NCI-H1436 treated with DMSO at 0.1 percent for 48 hours (cell line): ENCODE data around the gene ZNF786.
"Not testable (repeated sequence)": the region's sequence is repeated elsewhere in the genome, so short reads cannot be mapped to it uniquely, and the experiment has no call there.

ENCODE experiments used
- DNase-seq: peaks from one replicate; lab custom pipeline; 2025; lab: John Stamatoyannopoulos, UW

ZNF786 gene, protein sequence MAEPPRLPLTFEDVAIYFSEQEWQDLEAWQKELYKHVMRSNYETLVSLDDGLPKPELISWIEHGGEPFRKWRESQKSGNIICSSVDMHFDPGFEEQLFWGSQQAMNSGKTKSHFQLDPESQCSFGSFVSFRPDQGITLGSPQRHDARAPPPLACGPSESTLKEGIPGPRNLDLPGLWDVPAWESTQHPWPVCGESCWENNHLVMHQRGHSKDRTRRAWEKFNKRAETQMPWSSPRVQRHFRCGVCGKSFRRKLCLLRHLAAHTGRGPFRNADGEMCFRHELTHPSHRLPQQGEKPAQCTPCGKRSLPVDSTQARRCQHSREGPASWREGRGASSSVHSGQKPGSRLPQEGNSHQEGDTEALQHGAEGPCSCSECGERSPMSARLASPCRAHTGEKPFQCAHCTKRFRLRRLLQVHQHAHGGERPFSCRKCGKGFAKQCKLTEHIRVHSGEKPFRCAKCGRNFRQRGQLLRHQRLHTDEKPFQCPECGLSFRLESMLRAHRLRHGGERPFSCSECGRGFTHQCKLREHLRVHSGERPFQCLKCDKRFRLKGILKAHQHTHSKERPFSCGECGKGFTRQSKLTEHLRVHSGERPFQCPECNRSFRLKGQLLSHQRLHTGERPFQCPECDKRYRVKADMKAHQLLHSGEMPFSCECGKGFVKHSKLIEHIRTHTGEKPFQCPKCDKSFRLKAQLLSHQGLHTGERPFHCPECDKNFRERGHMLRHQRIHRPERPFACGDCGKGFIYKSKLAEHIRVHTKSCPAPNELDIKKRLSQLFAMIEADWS

DNA sequence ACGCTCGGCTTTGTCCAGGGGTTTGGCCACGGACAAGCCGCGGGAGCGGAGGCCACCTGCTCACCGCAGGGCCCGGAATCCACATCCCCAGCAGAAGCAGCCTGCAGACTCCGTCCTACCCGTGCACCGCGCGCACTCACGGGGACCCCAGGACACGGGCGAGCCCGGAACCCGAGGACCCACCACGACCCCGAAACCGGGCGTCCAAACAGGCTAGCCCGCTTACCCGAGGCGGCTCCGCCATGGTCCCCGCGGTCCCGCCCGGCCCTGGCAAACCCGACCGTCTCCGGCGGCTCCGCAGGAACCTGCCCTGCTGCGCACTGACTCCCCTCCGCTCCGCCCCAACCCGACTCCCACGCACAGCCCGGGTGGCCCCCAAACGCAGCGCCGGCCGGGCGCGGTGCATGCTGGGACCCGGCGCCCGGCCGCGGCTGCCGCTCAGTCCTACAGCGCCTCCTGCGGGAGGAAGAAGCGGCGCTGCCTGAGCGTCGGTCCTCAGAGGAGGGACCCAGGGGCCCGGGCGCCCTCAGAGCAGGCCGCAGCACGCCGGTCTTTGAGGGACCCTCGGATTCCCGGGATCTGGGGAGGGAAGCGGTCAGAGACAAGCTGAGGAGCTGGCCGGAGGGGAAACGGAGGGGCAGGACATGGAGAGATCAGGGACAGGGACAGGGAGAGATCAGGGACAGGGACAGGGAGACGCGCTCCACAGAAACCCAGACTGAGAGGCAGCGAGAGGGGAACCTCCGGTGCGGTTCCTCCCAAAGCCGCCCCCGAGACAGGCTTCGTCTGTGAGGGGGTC, at the start of gene ZNF786:
TSS of gene ZNF786 (minus strand) at position 322 of the 799 bp plus-strand sequence. CDS start at position 244, 78 bp downstream.
- peak; percentile 37 for DNase-seq

DNA sequence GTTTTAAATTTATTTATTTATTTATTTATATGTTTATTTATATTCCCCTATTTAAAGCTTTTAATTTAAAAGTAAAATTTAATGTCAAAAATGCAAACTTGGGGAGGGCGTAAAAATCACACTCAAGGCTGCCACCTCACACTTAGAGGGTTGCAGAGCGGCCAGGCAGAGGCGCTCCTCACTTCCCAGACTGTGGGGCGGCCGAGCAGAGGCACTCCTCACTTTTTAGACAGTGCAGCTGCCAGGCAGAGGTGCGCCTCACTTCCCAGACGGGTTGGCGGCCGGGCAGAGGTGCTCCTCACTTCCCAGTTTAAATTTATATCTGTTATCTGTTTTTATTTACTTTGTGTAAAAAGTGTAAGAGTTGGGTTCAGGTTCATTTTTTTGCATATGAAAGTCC, 45.6 kb upstream of the ZNF786 start:
- no peak for DNase-seq

DNA sequence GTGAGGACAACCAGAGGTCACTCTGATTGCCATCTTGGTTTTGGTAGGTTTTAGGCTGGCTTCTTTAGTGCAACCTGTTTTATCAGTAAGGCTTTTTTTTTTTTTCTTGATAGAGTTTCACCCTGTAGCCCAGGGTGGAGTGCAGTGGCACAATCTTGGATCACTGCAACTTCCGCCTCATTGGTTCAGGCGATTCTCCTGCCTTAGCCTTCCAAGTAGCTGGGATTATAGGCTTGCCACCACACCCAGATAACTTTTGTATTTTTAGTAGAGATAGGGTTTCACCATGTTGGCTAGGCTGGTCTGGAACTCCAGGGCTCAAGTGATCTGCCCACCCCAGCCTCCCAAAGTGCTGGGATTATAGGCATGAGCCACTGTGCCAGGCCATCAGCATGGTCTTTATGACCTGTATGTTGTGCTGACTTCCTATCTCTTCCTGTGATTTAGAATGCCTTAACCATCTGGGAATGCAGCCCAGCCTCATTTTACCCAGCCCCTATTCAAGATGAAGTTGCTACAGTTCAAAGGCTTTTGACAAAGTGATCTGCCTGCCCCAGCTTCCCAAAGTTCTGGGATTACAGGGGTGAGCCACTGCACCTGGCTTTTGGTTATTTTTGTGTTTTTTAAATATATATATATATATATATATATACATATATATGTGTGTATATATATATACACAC, 42.7 kb upstream of the ZNF786 start:
- DNase-seq, result no peak

DNA sequence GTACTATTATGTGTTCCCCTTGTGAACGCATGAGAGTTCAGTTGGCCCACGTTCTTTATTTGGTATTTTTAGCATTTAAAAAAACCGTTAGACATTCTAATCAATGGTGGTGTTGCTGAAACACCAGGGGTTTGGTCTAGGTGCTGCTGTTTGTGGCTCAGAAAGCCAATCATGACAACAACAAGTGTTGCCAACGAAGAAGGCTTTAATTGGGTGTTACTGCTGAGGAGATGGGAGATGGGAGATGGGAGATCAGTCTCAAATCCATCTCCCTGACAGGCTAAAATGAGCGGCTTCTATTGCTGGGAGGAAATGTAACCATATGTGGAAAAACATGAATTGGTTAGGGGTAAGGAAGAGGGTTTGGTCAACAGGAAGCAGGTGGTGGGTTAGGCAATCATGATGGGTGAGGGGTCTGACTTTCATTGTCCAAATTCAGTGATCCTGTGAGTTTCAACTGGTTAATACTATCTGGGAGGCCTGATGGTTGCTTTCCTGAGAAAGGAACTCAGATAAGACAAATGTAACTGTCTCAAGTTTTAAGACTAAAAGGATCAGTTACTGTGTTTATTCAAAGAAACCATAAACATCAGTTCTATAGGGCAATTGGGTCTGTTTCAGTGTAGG, 40.2 kb upstream of the ZNF786 start:
- DNase-seq, result no peak

DNA sequence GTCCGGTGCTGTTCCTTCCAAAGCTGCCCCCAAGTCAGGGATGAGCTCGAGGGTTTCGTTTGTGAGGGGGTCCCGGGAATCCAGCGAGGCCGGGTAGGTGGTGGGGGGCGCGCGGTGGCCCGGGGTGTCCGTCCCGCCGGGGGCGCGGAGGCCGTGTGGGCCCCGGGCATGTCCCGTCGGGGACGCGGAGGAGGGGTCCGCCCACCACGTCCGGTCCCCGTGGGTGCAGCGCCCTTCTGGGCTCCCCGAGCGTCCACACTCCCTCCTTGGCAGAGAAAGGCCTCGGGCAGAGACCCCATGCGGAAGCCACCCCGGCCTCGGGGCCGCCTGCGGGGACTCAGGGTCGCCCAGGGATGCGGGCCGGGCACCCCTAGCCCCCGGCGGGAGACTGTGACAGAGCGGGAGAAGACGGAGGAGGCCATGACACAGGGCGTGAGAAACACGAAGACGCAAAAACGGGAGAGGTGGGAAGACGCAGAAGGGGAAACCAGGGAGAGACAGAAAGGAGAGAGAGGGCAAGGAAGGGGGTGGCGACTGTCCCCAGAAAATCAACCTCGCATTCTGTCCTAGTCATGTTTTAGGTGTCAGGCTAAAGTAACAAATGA, 36.2 kb upstream of the ZNF786 start:
- DNase-seq, result no peak

DNA sequence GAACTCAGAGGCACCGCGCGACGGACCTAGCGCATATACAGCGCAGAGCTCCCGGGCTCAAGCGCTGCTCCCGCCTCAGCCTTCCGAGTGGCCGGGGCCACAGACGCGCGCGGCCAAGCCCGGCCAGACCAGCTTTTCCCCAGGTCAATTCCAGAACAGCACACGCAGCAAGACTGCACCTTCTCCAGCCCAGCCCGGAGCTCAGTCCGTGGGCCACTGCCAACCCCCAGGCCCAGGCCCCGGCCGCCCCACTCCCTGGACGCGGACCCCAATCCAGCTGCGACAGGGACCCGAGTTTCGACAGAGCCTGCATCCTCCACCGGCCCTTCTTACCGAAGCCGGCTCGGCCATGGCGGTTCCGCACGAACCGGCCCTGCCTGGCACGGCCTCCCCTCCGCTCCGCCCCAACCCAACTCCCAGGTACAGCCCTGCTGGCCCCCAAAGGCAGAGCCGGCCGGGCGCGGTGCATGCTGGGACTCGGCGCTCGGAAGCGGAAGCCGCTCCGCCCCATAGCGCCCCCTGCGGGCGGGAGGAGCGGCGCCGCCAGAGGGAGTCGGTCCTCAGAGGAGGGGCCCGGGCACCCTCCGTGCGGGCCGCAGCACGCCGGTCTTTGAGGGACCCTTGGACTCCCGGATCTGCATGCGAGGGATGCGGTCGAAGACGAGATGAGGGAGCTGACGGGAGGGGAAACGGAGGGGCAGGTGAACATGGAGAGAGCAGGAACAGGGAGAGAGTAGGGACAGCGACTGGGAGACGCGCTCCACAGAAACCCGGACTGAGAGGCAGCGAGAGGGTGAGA, 35.5 kb upstream of the ZNF786 start, which contains the start of gene ZNF425:
TSS of gene ZNF425 (minus strand) at position 462 of the 799 bp plus-strand sequence. CDS start at position 351, 111 bp downstream.
- peak; percentile 21 for DNase-seq

DNA sequence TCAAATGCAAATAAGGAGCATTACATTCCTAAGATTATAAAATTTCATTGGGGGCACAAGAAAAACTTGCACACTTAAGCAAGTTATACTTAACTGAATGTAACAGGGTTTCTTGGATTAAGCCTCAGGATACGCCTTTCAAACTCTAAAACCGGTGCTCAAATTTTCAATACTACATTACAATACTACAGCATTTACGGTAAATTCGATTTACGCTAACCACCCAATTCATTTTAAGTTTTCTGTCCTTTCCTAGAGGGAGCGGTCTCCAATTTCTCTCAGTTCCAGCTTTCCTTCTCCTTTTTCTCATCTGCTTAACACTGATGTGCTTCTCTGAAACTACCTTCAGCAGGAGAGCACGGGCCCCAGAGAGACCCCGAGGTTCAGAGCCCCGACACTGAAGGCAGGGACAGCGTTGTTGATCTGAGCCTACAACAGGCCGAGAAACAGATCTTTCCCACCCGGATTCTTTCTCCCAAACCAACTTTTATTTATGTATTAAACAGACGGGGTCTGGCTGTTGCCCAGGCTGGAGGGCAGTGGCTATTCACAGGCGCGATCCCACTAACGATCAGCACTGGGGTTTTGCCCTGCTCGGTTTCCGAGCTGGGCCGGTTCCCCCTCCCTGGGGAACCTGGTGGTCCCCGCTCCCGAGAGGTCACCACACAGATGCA, 34.8 kb upstream of the ZNF786 start:
- DNase-seq, result no peak

DNA sequence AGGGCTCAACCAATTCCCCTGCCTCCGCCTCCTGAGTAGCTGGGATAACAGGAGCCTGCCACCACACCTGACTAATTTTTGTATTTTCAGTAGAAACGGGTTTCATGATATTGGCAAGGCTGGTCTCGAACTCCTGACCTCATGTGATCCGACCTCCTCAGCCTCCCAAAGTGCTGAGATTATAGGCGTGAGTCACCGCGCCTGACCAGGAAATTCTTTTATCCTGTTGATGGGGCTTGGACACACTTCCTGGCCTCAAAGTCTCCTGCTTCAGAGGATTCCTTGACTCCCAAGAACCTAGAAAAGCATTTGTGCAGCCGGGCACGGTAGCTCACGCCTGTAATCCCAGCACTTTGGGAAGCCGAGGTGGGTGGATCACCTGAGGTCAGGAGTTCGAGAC, 19.5 kb upstream of the ZNF786 start:
- DNase-seq, result no peak

DNA sequence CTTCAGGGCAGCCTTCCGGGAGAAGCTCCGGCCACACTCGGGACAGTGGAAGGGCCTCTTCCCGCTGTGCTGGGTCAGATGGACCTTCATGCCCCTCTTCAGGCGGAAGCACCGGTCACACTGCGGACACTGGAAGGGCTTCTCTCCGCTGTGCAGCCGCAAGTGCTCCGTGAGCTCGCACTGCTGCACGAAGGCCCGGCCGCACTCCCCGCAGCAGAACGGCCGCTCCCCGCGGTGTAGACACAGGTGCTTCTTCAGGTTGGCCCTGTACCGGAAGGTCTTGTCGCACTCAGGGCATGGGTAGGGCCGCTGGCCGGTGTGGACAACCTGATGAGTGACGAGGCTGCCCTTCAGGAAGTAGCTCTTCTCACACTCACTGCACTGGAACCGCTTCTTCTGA, 14.2 kb upstream of the ZNF786 start:
- no peak for DNase-seq

DNA sequence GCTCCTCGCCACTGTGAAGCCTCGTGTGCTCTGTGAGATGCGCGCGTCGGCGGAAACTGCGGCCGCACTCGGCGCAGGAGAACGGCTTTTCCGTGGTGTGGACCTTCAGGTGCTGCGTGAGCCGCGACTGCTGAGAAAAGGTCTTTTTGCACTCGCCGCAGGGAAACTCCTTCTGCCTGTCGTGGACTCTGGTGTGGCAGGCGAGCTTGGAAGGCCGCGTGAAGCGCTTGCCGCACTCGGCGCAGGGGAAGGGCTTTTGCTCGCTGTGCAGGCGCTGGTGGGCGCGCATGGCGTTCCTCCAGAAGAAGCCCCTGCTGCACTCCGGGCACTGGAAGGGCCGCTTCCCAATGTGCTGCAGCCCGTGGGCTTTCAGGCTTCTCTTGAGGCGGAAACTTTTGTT, 13.7 kb upstream of the ZNF786 start:
- no peak for DNase-seq

DNA sequence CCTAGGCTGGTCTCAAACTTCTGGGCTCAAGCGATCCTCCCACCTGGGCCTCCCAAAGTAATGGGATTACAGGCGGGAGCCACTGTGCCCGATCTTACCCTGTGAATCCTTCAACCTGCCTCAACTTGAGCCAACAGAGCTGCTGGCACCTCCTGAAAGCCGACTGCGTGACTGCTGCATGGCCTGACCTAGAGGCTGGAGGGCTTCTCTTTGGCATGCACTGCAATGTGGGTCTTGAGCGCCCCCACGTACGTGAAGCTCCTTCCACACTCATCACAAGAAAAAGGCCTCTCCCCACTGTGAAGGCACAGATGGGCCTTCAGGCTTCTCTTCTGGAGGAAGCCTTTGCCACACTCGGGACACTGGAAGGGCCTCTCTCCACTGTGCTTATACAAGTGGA, 12.9 kb upstream of the ZNF786 start:
- DNase-seq, result no peak

DNA sequence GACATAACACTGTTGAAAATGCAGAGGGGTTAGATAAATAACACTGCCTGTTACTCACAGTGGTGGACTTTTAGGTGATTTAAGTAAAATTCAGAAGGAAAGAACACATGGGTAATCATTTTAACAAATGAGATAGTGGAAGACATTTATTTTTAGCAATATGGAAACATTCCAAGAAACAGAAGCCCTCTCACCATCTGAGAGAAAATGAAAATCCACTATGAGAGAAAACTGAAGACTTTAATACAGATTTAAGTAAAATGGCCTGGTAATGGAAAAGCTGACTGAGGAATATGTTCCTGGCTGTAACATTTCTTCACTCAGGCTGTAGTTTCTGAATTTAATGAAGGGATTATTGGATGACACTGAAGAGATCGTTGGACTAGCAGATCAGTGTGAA, 12.1 kb upstream of the ZNF786 start:
- DNase-seq, result no peak

DNA sequence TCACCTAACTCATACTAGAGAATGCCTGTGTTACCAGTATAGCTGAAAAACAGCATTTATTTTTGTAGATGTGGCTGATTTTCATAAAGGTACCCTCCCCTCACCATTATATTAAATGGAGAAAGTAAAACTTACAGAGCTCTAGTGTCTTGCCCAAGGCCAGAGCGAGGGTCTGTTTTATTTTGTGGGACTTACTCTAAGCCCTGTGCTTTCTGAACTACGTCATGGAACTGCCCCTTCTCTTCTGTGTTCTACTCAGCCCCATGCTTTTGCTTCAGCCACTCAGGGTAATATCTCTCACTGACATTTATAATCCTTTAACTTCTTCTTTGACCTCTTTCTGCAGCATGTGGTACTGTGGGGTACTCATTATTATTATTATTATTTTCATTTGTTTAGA, 10.3 kb upstream of the ZNF786 start:
- no peak for DNase-seq

DNA sequence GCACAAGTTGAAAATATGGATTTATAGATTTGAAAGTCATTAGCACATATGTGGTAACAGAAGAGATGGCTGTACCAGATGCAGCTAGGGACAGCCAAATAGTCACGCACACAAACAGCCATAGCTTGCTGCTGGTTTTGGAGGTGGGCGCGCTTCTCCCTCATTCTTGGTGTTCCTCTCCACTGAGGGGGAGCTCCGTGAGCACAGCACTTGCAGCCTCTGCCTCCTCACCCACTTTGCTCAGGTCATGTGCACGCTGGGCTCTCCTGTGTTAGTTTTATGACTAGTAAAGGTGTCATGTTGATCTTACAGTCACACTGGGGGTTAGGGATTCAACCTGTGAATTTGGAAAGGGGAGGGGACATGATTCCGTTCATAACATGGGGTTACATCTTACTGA, 8.5 kb upstream of the ZNF786 start:
- no peak for DNase-seq

DNA sequence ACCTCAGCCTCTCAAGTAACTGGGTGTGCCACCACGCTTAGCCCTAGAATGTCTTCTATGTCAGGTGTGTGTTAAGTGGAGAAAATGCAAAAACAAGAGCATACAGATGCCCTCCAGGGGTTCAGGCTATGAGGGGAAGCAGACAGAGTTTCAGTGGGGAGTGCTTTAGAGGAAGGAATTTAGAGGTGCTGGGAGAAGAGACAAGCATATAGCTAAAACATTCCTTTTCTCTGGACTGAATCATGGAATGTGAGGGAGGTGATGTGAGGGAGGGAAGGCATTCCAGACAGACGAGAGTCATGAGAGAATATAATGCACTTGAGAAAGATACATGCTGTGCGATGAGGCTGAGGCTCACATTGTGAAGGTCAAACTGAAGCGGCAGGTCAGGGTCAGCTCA, 6.6 kb upstream of the ZNF786 start:
- no peak for DNase-seq

DNA sequence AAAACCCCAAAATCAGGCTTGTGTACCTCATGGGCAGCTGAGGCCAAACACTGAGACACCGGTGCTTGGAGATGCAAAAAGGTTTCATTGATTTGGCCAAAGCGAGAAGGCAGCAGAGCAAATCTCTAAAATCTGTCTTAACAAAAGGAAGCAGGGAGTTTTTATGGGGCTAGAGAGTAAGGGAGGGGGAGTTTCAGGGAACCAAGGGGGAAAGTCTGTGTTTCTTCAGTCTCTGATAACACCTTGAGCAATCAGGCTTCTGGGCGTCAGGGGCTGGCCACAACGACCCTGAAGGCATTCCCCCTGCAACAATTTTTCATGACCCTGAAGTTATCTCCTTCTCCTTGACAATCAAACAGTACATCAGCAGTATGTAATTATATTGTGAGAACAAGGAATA, 2.7 kb upstream of the ZNF786 start:
- no peak for DNase-seq

DNA sequence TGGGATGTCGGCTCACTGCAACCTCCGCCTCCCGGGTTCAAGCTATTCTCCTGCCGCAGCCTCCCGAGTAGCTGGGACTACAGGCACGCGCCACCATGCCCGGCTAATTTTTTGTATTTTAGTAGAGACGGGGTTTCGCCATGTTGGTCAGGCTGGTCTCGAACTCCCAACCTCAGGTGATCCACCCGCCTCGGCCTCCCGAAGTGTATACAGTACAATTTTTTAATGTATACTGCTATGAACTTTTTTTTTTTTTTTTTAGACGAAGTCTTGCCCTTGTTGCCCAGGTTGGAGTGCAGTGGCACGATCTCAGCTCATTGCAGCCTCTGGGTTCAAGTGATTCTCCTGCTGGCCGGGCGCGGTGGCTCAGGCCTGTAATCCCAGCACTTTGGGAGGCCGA, 1.7 kb upstream of the ZNF786 start:
- not testable (repeated sequence) for DNase-seq

DNA sequence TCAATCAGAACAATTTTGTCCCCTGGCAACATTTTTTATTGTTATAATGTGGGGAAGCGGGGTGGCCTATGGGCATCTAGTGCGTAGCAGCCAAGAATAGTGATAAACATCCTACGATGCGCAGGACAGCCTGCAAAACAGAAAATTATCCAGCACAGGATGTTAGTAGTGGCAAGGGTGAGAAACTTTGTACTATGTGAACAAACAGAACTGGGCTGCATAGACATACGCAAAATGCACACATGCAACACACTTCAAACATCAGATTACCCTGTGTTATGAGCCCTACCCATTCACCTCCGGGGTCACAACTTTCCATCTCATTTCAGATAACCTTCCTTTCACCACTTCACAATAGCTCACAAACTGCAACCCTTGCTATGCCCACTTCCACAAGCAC, 3.1 kb downstream of the ZNF786 start:
- no peak for DNase-seq

DNA sequence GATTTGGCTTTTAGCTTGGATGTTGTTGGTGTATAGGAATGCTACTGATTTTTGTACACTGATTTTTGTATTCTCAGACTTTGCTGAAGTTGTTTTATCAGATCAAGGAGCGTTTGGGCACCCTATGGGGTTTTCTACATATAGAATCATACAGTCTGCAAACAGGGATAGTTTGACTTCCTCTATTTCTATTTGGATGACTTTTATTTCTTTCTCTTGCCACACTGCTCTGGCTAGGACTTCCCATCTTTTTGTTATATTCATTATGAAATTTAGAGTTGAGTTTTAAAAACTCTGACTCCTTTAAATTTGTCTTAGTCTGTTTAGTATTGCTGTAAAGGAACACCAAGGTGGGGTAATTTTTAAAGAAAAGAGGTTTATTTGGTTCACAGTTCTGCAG, 4.7 kb downstream of the ZNF786 start:
- DNase-seq, result no peak

DNA sequence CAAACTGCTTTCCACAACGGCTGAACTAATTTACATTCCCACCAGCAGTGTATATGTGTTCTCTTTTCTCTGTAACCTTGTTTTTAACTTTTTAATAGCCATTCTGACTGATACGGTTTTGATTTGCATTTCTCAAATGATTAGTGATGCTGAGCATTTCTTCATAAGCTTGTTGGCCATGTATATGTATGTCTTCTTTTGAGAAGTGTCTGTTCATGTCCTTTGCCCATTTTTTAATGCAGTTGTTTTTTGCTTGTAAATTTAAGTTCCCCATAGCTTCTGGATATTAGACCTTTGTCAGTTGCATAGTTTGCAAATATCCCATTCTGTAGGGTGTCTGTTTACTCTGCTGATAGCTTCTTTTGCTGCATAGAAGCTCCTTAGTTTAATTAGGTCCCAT, 6.1 kb downstream of the ZNF786 start:
- DNase-seq, result no peak
